OCI-LY1 (cell line): Measurements from ENCODE around the gene AIF1L.

ENCODE experiments used
- H2AFZ ChIP-seq: fragments of 200-600 bp; sonication (generic), shearing (Covaris generic); 2 replicates; pipeline ENCODE4 v1.6.0; 2014; ENCODE audit warnings: antibody characterized with exemption, mild to moderate bottlenecking, low read length
- H3F3A ChIP-seq: fragments of 200-600 bp; sonication (generic), shearing (Covaris generic); 2 replicates; pipeline ENCODE4 v1.6.0; 2014; ENCODE audit warnings: mild to moderate bottlenecking, antibody characterized with exemption, low read length, moderate library complexity; ENCODE audit not compliant: insufficient read depth
- H3K27ac ChIP-seq: fragments of 200-600 bp; sonication (generic); 2 replicates; pipeline ENCODE4 v1.5.1; 2014; ENCODE audit warnings: low read length, mixed run types, mild to moderate bottlenecking, low read depth; ENCODE audit not compliant: poor library complexity, severe bottlenecking
- H3K27me3 ChIP-seq: fragments of 200-600 bp; sonication (generic); 2 replicates; pipeline ENCODE4 v1.6.0; 2014; ENCODE audit warnings: antibody characterized with exemption, mild to moderate bottlenecking, low read length, moderate library complexity; ENCODE audit not compliant: insufficient read depth
- H3K36me3 ChIP-seq: fragments of 200-600 bp; sonication (generic); 2 replicates; pipeline ENCODE4 v1.6.1; 2014; ENCODE audit warnings: mild to moderate bottlenecking, antibody characterized with exemption, low read length, moderate library complexity, mixed read lengths; ENCODE audit not compliant: insufficient read depth
- H3K4me1 ChIP-seq: fragments of 200-600 bp; sonication (generic); 2 replicates; pipeline ENCODE4 v1.5.1; 2014; ENCODE audit warnings: mild to moderate bottlenecking, low read length, moderate library complexity; ENCODE audit not compliant: insufficient read depth, severe bottlenecking
- H3K4me2 ChIP-seq: fragments of 200-600 bp; sonication (generic), shearing (Covaris generic); 2 replicates; pipeline ENCODE4 v1.6.1; 2014; ENCODE audit warnings: low read length
- H3K4me3 ChIP-seq: fragments of 200-600 bp; sonication (generic); 2 replicates; pipeline ENCODE4 v1.5.1; 2014; ENCODE audit warnings: low read length, low read depth, mild to moderate bottlenecking, mixed read lengths; ENCODE audit not compliant: poor library complexity, severe bottlenecking
- H3K79me2 ChIP-seq: fragments of 200-600 bp; shearing (Covaris generic); 2 replicates; pipeline ENCODE4 v1.6.1; 2016; ENCODE audit warnings: mixed run types, low read length, mixed read lengths; ENCODE audit not compliant: insufficient read depth
- H3K9ac ChIP-seq: fragments of 200-600 bp; sonication (generic), shearing (Covaris generic); 2 replicates; pipeline ENCODE4 v1.6.1; 2014; ENCODE audit warnings: mild to moderate bottlenecking, low read length, mixed read lengths
- H3K9me2 ChIP-seq: fragments of 200-600 bp; sonication (generic), shearing (Covaris generic); 2 replicates; pipeline ENCODE4 v1.6.1; 2014; ENCODE audit warnings: low read depth, mild to moderate bottlenecking, low read length, mixed read lengths
- H3K9me3 ChIP-seq: fragments of 200-600 bp; shearing (Covaris generic); 2 replicates; pipeline ENCODE4 v1.6.1; 2014; ENCODE audit warnings: low read length, mixed read lengths
- H4K20me1 ChIP-seq: fragments of 200-600 bp; sonication (generic), shearing (Covaris generic); 2 replicates; pipeline ENCODE4 v1.6.0; 2016; ENCODE audit warnings: mild to moderate bottlenecking, low read length; ENCODE audit not compliant: insufficient read depth
- CTCF ChIP-seq: fragments of 200-600 bp; sonication (generic), shearing (Covaris generic); IDR thresholded peaks from 2 replicates; pipeline ENCODE4 v1.5.1; 2017; ENCODE audit warnings: mild to moderate bottlenecking, antibody characterized with exemption, low read length, moderate library complexity, mixed read lengths
- EZH2 ChIP-seq: fragments of 200-600 bp; sonication (generic), shearing (Covaris generic); IDR thresholded peaks from 2 replicates; pipeline ENCODE4 v1.8.0; 2017; ENCODE audit warnings: borderline replicate concordance, mixed run types, mild to moderate bottlenecking, antibody characterized with exemption, low read length, moderate library complexity, mixed read lengths

The AIF1L gene

DNA sequence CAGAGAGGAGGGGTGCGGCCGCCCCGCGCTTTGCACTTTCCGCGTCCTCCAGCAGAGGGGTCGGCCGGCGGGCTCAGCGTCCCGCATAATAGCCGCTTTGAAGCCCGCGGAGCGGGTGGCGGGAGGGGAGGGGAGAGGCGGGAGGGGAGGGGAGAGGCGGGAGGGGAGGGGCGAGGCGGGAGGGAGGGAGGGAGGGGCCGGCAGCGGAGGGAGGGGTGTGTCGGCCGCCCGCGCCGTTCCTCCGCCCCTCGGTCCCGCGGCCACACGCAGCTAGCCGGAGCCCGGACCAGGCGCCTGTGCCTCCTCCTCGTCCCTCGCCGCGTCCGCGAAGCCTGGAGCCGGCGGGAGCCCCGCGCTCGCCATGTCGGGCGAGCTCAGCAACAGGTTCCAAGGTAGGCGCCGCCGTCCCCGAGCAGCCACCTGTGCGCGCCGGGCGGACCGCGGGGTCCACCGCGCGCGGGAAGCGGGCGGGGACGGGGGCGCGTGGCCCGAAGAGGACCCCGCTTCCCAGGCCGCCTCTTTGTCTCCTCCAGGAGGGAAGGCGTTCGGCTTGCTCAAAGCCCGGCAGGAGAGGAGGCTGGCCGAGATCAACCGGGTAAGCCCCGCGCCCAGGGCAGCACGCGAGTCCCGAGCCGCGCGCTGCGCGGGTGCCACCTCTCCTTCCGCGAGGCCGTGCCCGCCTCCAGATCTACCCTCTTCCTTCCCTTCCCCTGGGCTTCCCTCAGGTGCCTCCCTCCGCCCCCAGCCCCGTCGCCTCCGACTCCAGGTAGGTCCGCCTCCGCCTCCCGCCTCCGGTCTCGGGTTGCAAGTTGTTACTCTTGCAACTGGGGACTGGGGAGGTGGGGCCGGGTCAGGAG, at the start of gene AIF1L:
AIF1L (plus strand) TSS at position 263 of the 857 bp plus-strand sequence; CDS start at position 362, 99 bp downstream.
- peak within 1 kb of the TSS; percentile 57 for H3K4me2 ChIP-seq
- TF ChIP-seq EZH2: no peak
- TF ChIP-seq CTCF: no peak

DNA sequence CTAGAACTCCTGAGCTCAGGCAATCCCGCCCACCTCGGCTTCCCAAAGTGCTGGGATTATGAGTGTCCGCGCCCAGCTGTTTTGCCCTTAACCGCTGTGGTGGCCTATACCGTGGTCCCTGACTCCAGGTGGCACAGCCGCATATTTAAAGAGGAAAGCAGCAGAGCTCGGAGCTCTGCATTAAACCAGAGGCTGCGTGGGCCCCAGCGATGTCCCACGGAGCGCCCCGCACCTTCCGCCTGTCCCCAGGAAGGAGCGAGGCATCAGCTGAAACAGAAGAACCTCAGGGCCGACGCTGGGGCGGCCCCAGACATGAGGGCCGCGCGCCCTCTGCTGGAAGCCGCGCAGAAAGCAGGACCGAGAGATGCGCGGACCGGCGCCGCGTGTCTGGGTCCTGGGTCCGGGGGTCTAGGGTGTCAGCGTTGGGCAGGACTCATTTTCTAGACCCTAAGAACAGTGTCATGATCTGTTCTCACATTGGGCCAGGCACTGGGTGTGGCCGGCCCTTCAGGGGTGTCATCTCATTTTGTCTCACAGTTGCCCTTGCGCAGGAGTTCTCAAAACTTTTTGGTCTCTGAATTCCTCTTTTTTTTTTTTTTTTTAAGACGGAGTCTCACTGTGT, 49.6 kb upstream of the AIF1L start:
- TF ChIP-seq EZH2 (no peak), CTCF (peak; percentile 95)

More for the DNA sequence above, at the start of gene AIF1L:
- H3K79me2 ChIP-seq: no peaks in the 10 kb centered on the region
- peaks cover 4% of the 10 kb centered on the region; the same call in 1 of the 2 replicates for H3K27me3 ChIP-seq
- no peaks in the 10 kb centered on the region for H3K9me3 ChIP-seq
- peak within 1 kb of the TSS; percentile 51 for H3K4me3 ChIP-seq
- no peak within 1 kb of the TSS for H2AFZ ChIP-seq
- H3F3A ChIP-seq: no peaks in the 10 kb centered on the region
- peaks cover 3% of the 10 kb centered on the region for H3K4me1 ChIP-seq
- H3K27ac ChIP-seq: no peak within 1 kb of the TSS
- H3K9me2 ChIP-seq: no peaks in the 10 kb centered on the region
- no peaks in the 10 kb centered on the region for H4K20me1 ChIP-seq
- H3K36me3 ChIP-seq: no peaks in the 10 kb centered on the region
- H3K9ac ChIP-seq: no peak within 1 kb of the TSS

GRCh38 chr9:131048332-131048731, 48.0 kb upstream of the AIF1L start:
- Histone ChIP-seq H4K20me1 (no peaks in the 10 kb centered on the region), H3K27ac (no peak overlapping the region), H3K27me3 (no peaks in the 10 kb centered on the region; the same call in 1 of the 2 replicates), H2AFZ (no peak overlapping the region), H3F3A (no peaks in the 10 kb centered on the region), H3K36me3 (no peaks in the 10 kb centered on the region), H3K4me1 (peaks cover 5% of the 10 kb centered on the region), H3K9me2 (no peaks in the 10 kb centered on the region), H3K9ac (no peak overlapping the region), H3K4me2 (no peak overlapping the region), H3K9me3 (no peaks in the 10 kb centered on the region), H3K4me3 (no peak overlapping the region), H3K79me2 (no peaks in the 10 kb centered on the region)
- no peak for TF ChIP-seq CTCF
- TF ChIP-seq EZH2: no peak

More for the DNA sequence above, 49.6 kb upstream of the AIF1L start:
- no peaks in the 10 kb centered on the region for H4K20me1 ChIP-seq
- no peaks in the 10 kb centered on the region for H3K9me3 ChIP-seq
- no peak overlapping the region; the same call in 1 of the 2 replicates for H3K4me2 ChIP-seq
- H3K4me1 ChIP-seq: peaks cover 10% of the 10 kb centered on the region
- H3F3A ChIP-seq: no peaks in the 10 kb centered on the region
- no peak overlapping the region for H2AFZ ChIP-seq
- no peaks in the 10 kb centered on the region for H3K9me2 ChIP-seq
- H3K4me3 ChIP-seq: no peak overlapping the region
- H3K27ac ChIP-seq: no peak overlapping the region
- no peaks in the 10 kb centered on the region for H3K27me3 ChIP-seq
- no peak overlapping the region for H3K9ac ChIP-seq
- H3K79me2 ChIP-seq: no peaks in the 10 kb centered on the region
- H3K36me3 ChIP-seq: no peaks in the 10 kb centered on the region
